ENCODE results near the gene FZD10. TPM values are rescaled to one million over a fixed set of nuclear protein-coding genes. Genes with fewer than 3 reads are reported as not detected.

The FZD10 gene
- total and polyA plus RNA-seq, 4 experiments from 2014 or later = not detected

DNA sequence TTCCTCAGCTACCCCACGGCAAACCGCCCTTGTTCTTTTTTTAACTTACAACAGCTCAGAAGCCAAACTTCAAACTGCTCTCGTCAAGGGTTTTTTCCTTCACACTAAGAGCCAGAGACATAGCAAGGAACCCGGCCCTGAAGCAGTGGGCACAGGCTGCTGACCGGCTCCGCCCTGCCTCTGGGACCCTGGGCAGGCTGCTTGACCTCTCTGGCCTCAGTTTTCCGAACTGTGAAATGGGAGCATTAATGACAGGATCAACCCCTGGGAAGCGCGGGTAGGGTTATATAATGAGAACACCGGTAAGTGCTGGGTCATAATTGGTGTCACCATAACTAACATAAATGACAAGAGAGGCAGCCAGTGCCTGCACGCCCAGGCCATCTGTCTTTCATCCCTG is 21.2 kb upstream of the FZD10 start:
- Histone ChIP-seq H3K4me1 (ENCODE audit: insufficient read depth, low read length) (no peaks in the 10 kb centered on the region), H3K4me3 (ENCODE audit: low read length in 2 of 2) (no peak overlapping the region), H3K9me3 (ENCODE audit: control insufficient read depth in 1 of 2, low read length in 2 of 2) (no peaks in the 10 kb centered on the region), H3K36me3 (ENCODE audit: insufficient read depth, low read length) (no peaks in the 10 kb centered on the region), H3K27ac (ENCODE audit: low read depth, low read length) (no peak overlapping the region), H3K27me3 (ENCODE audit: insufficient read depth, low read length) (no peaks in the 10 kb centered on the region)
- no peaks in the 10 kb centered on the region for H3K4me1 Mint-ChIP-seq
- peaks cover 0 to 1% of the 10 kb centered on the region in 2 donors for H3K27me3 Mint-ChIP-seq
- no peaks in the 10 kb centered on the region for H3K36me3 Mint-ChIP-seq
- CTCF ChIA-PET (ENCODE audit: partially characterized antibody) = no interaction called here
- DNase-seq = no peak
- H3K27ac Mint-ChIP-seq = no peak overlapping the region
- H3K4me3 Mint-ChIP-seq = no peak overlapping the region
- POLR2A ChIA-PET (ENCODE audit: partially characterized antibody) = no interaction called here
- intact Hi-C loops (cut with micrococcal nuclease) = no loop called here
- peaks cover 0 to 6% (median under 1%) of the 10 kb centered on the region in 8 donors for H3K9me3 Mint-ChIP-seq

DNA sequence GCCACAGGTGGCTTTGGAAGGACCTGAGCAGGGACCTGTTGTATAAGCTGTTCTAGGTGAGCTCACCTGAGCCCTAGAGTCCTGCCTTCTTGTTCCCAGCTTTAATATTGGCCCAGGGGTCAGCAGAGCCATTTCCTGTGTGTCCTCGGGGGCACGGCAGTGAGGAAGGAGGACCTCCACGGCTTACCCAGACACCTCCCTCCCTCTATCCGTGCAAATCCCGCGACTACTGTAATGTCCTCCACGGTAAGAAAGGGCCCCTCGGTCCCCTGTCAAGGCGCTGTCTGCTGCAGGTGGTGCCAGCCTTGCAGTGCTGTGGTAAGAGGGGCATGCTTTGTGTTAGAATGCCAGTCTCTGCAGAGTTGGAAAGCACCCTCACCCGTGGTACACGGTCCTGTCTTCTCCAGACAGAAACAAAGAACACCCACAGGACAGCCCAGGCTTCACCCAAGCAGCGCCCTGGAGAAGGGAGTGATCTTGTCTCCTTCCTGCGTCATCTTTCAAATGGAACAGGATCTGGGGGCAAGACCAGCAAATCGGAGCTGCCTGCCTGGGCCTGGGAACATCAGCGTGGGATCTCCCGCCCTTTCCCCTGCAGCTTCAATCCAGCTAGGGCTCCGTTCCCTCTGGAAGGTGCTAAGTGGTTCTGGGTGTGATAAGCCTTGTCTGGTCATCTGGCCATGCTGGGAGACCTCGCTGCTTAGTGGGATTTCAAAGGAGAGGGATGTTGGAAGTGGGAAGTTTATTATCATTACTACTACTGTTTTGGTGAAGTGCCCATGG is 20.2 kb upstream of the FZD10 start:
- Histone ChIP-seq H3K27ac (ENCODE audit: low read depth, low read length) (no peak overlapping the region), H3K27me3 (ENCODE audit: insufficient read depth, low read length) (no peaks in the 10 kb centered on the region), H3K9me3 (ENCODE audit: control insufficient read depth in 1 of 2, low read length in 2 of 2) (no peaks in the 10 kb centered on the region), H3K4me3 (ENCODE audit: low read length in 2 of 2) (no peak overlapping the region), H3K36me3 (ENCODE audit: insufficient read depth, low read length) (no peaks in the 10 kb centered on the region), H3K4me1 (ENCODE audit: insufficient read depth, low read length) (no peaks in the 10 kb centered on the region)
- Mint-ChIP-seq H3K4me3 (no peak overlapping the region), H3K27ac (no peak overlapping the region), H3K9me3 (peaks cover 0 to 6% (median under 1%) of the 10 kb centered on the region in 8 donors), H3K4me1 (no peaks in the 10 kb centered on the region), H3K36me3 (no peaks in the 10 kb centered on the region), H3K27me3 (peaks cover 0 to 3% of the 10 kb centered on the region in 2 donors)
- intact Hi-C loops (cut with micrococcal nuclease) = no loop called here
- CTCF ChIA-PET (ENCODE audit: partially characterized antibody) = no interaction called here
- POLR2A ChIA-PET (ENCODE audit: partially characterized antibody) = no interaction called here
- DNase-seq = no peak

DNA sequence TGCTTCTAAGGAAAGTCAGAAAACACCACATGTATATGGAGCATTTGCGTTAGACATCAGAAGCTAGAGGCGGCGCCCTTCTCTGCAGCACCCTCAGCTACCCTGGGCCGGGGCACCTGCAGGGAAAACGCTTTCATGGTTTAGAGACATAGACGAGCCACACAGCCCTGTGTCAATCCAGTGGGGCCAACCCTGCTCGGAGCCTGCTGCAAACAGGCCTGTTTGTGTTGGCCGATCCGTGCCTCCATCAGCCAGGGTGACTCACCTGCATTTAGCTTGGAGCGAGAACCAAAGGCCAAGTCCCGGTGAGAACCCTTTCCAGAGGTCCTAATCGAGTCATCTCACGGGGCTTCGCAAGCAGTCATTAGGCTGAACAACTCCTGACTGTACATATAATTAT is 19.5 kb upstream of the FZD10 start:
- intact Hi-C loops (cut with micrococcal nuclease) = no loop called here
- peaks cover 0 to 5% (median under 1%) of the 10 kb centered on the region in 8 donors for H3K9me3 Mint-ChIP-seq
- CTCF ChIA-PET (ENCODE audit: partially characterized antibody) = no interaction called here

DNA sequence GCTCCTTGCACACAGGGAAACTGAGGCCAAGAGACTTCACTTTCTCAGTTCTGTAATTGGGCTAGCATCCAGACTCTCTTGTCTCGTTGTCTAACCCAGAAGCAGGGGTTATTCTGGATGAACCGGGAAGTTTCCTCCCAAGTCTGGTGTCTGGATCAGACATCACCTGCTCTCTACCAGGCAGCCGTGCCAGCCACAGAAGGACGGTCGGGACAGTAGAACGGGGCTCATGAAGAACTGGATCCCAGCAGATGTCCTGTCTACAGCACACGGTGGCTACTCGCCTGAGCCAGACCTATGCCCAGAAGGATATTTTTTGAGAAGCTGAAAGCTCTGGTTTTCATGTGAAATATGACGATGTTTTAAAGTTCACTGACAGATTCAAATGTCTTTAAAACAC is 19.1 kb upstream of the FZD10 start:
- Histone ChIP-seq H3K27me3 (ENCODE audit: insufficient read depth, low read length) (no peaks in the 10 kb centered on the region), H3K4me3 (ENCODE audit: low read length in 2 of 2) (no peak overlapping the region), H3K4me1 (ENCODE audit: insufficient read depth, low read length) (no peaks in the 10 kb centered on the region), H3K9me3 (ENCODE audit: control insufficient read depth in 1 of 2, low read length in 2 of 2) (no peaks in the 10 kb centered on the region), H3K27ac (ENCODE audit: low read depth, low read length) (no peak overlapping the region), H3K36me3 (ENCODE audit: insufficient read depth, low read length) (no peaks in the 10 kb centered on the region)
- POLR2A ChIA-PET (ENCODE audit: partially characterized antibody) = no interaction called here
- Mint-ChIP-seq H3K27me3 (peaks cover 0 to 3% of the 10 kb centered on the region in 2 donors), H3K4me1 (peaks cover 0 to 3% (median 0%) of the 10 kb centered on the region in 4 donors), H3K36me3 (no peaks in the 10 kb centered on the region), H3K27ac (no peak overlapping the region), H3K9me3 (peaks cover 0 to 5% (median under 1%) of the 10 kb centered on the region in 8 donors), H3K4me3 (no peak overlapping the region)
- DNase-seq = no peak
- intact Hi-C loops (cut with micrococcal nuclease) = no loop called here
- CTCF ChIA-PET (ENCODE audit: partially characterized antibody) = no interaction called here

More for the DNA sequence above, 19.5 kb upstream of the FZD10 start:
- Mint-ChIP-seq H3K27ac (no peak overlapping the region), H3K4me3 (no peak overlapping the region), H3K27me3 (peaks cover 0 to 3% of the 10 kb centered on the region in 2 donors), H3K36me3 (no peaks in the 10 kb centered on the region), H3K4me1 (peaks cover 0 to under 1% (median 0%) of the 10 kb centered on the region in 4 donors)
- Histone ChIP-seq H3K4me1 (ENCODE audit: insufficient read depth, low read length) (no peaks in the 10 kb centered on the region), H3K27me3 (ENCODE audit: insufficient read depth, low read length) (no peaks in the 10 kb centered on the region), H3K9me3 (ENCODE audit: control insufficient read depth in 1 of 2, low read length in 2 of 2) (no peaks in the 10 kb centered on the region), H3K27ac (ENCODE audit: low read depth, low read length) (no peak overlapping the region), H3K4me3 (ENCODE audit: low read length in 2 of 2) (no peak overlapping the region), H3K36me3 (ENCODE audit: insufficient read depth, low read length) (no peaks in the 10 kb centered on the region)
- no peak for DNase-seq
- POLR2A ChIA-PET (ENCODE audit: partially characterized antibody) = no interaction called here

DNA sequence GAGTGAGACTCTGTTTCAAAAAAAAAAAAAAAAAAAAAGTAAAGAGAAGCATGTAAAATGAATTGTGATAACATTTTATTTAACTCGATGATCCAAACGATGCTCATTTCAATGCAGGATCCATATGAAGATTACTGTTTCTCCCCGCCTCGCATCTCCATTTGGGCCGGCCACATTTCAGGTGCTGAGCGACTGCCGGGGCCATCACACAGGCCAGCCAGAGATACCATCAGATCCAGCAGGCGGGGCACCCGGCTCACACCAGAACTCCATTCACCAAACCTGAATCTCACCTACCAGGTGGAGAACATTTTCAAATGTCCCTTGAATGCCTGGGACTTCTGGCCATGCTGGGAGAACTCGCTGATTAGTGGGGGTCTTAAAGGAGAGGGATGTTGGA is 18.0 kb upstream of the FZD10 start:
- DNase-seq = no peak
- Mint-ChIP-seq H3K4me1 (peaks cover 0 to 3% (median 0%) of the 10 kb centered on the region in 4 donors), H3K27ac (no peak overlapping the region), H3K36me3 (no peaks in the 10 kb centered on the region), H3K4me3 (no peak overlapping the region), H3K27me3 (peaks cover 0 to 3% of the 10 kb centered on the region in 2 donors), H3K9me3 (peaks cover 0 to 5% (median 0%) of the 10 kb centered on the region in 8 donors)
- intact Hi-C loops (cut with micrococcal nuclease) = no loop called here
- H3K9me3 ChIP-seq (ENCODE audit: control insufficient read depth in 1 of 2, low read length in 2 of 2) = no peaks in the 10 kb centered on the region
- H3K4me3 ChIP-seq (ENCODE audit: low read length in 2 of 2) = no peak overlapping the region
- H3K27ac ChIP-seq (ENCODE audit: low read depth, low read length) = no peak overlapping the region
- ChIA-PET CTCF (ENCODE audit: partially characterized antibody) (no interaction called here), POLR2A (ENCODE audit: partially characterized antibody) (no interaction called here)
- no peaks in the 10 kb centered on the region for H3K4me1 ChIP-seq (ENCODE audit: insufficient read depth, low read length)
- H3K27me3 ChIP-seq (ENCODE audit: insufficient read depth, low read length) = no peaks in the 10 kb centered on the region
- no peaks in the 10 kb centered on the region for H3K36me3 ChIP-seq (ENCODE audit: insufficient read depth, low read length)

DNA sequence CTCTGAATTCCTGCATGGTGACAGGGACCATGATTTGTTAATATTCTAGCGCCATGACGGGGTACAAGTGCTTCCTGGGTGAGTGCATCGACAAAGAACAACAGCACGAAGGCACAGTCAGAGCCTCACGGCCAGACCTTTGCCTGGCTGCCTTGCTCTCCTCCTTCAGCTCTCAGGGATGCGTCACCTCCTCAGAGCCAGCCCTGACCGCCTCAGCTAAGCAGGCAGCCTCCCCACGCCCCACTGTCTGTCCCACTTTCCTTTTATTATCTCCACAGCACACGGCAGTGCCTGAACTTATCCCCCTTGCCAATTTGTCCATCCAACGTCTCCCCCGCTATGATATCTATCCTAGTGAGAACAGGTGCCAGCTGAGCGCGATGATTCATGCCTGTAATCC is 16.5 kb upstream of the FZD10 start:
- H3K27ac Mint-ChIP-seq = no peak overlapping the region
- Histone ChIP-seq H3K4me1 (ENCODE audit: insufficient read depth, low read length) (no peaks in the 10 kb centered on the region), H3K9me3 (ENCODE audit: control insufficient read depth in 1 of 2, low read length in 2 of 2) (no peaks in the 10 kb centered on the region), H3K27ac (ENCODE audit: low read depth, low read length) (no peak overlapping the region), H3K36me3 (ENCODE audit: insufficient read depth, low read length) (no peaks in the 10 kb centered on the region), H3K4me3 (ENCODE audit: low read length in 2 of 2) (no peak overlapping the region), H3K27me3 (ENCODE audit: insufficient read depth, low read length) (no peaks in the 10 kb centered on the region)
- ChIA-PET POLR2A (ENCODE audit: partially characterized antibody) (no interaction called here), CTCF (ENCODE audit: partially characterized antibody) (no interaction called here)
- no peak for DNase-seq
- H3K27me3 Mint-ChIP-seq = peaks cover 0 to 3% of the 10 kb centered on the region in 2 donors
- no peaks in the 10 kb centered on the region for H3K36me3 Mint-ChIP-seq
- H3K4me3 Mint-ChIP-seq = no peak overlapping the region
- peaks cover 0 to 5% (median 0%) of the 10 kb centered on the region in 8 donors for H3K9me3 Mint-ChIP-seq
- H3K4me1 Mint-ChIP-seq = peaks cover 0 to 3% (median 0%) of the 10 kb centered on the region in 4 donors
- intact Hi-C loops (cut with micrococcal nuclease) = no loop called here

DNA sequence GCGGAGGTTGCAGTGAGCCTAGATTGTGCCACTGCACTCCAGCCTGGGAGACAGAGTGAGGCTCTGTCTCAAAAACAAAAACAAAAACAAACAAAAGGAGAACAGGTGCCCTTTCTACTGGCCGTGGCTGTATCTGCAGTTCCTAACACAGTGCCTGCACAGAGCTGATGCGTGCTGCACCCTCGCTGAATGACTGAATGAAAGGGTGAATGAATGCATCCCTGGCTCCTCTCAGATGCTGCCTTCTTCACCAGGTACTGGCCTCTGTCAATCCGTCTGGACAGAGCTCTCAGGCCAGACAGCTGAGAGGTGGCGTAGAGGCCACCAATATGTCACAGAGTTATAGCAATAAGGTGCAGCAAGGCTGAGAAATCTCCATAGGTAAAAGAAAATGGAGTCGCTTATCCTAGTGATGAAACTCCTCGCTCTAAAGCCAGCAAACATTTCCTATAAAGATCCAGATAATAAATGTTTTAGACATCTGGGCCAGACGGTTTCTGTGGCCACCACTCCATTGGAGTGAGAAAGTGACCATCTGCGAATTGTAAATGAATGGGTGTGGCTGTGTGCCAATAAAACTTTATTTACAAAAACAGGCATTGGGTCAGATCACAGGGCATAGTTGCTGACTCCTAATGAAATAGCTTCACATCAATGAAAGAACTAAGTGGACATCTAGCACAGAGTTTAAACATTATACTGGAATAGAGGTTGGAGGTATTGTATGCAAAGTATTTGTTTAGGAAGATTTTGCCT is 15.9 kb upstream of the FZD10 start:
- H3K4me3 Mint-ChIP-seq = no peak overlapping the region
- peaks cover 0 to 3% (median 0%) of the 10 kb centered on the region in 4 donors for H3K4me1 Mint-ChIP-seq
- no peaks in the 10 kb centered on the region for H3K9me3 ChIP-seq (ENCODE audit: control insufficient read depth in 1 of 2, low read length in 2 of 2)
- ChIA-PET CTCF (ENCODE audit: partially characterized antibody) (no interaction called here), POLR2A (ENCODE audit: partially characterized antibody) (no interaction called here)
- no peak overlapping the region for H3K27ac Mint-ChIP-seq
- intact Hi-C loops (cut with micrococcal nuclease) = no loop called here
- H3K9me3 Mint-ChIP-seq = peaks cover 0 to 5% (median 0%) of the 10 kb centered on the region in 8 donors
- H3K27me3 Mint-ChIP-seq = peaks cover 0 to 4% of the 10 kb centered on the region in 2 donors
- H3K4me3 ChIP-seq (ENCODE audit: low read length in 2 of 2) = no peak overlapping the region
- no peaks in the 10 kb centered on the region for H3K36me3 Mint-ChIP-seq
- H3K36me3 ChIP-seq (ENCODE audit: insufficient read depth, low read length) = no peaks in the 10 kb centered on the region
- no peaks in the 10 kb centered on the region for H3K27me3 ChIP-seq (ENCODE audit: insufficient read depth, low read length)
- H3K27ac ChIP-seq (ENCODE audit: low read depth, low read length) = no peak overlapping the region
- H3K4me1 ChIP-seq (ENCODE audit: insufficient read depth, low read length) = no peaks in the 10 kb centered on the region
- no peak for DNase-seq

Data from CD4-positive, alpha-beta memory T cell (primary cell).